Measurements from ENCODE around the gene ZNF605.

- TF ChIP-seq, protein P1, sequence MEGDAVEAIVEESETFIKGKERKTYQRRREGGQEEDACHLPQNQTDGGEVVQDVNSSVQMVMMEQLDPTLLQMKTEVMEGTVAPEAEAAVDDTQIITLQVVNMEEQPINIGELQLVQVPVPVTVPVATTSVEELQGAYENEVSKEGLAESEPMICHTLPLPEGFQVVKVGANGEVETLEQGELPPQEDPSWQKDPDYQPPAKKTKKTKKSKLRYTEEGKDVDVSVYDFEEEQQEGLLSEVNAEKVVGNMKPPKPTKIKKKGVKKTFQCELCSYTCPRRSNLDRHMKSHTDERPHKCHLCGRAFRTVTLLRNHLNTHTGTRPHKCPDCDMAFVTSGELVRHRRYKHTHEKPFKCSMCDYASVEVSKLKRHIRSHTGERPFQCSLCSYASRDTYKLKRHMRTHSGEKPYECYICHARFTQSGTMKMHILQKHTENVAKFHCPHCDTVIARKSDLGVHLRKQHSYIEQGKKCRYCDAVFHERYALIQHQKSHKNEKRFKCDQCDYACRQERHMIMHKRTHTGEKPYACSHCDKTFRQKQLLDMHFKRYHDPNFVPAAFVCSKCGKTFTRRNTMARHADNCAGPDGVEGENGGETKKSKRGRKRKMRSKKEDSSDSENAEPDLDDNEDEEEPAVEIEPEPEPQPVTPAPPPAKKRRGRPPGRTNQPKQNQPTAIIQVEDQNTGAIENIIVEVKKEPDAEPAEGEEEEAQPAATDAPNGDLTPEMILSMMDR (IDR thresholded peaks at IDR 0.05), result no peak
- no peak for TF ChIP-seq POLR2A (IDR thresholded peaks at IDR 0.05)
Observed at GRCh38 chr12:132872073-132872855, 83.8 kb downstream of the ZNF605 start.

Measured in thyroid gland (tissue), 4 donors.